NT2/D1 (cell line): ENCODE results near the gene SPOCK1.

Source experiments
- DNase-seq: peaks from one replicate; pipeline ENCODE4 v3.0.0-alpha.2; 2011; ENCODE audit warnings: low read depth, low spot score
- H3K27me3 ChIP-seq: 2 replicates; pipeline ENCODE4 v1.6.0; 2011; ENCODE audit warnings: mild to moderate bottlenecking; ENCODE audit not compliant: insufficient read length, insufficient read depth
- H3K36me3 ChIP-seq: 2 replicates; pipeline ENCODE4 v1.6.1; 2011; ENCODE audit warnings: mild to moderate bottlenecking, low read length, mixed read lengths; ENCODE audit not compliant: insufficient read depth, insufficient read length
- H3K4me1 ChIP-seq: 2 replicates; pipeline ENCODE4 v1.5.1; 2011; ENCODE audit not compliant: insufficient read depth, insufficient read length
- H3K4me3 ChIP-seq: 2 replicates; pipeline ENCODE4 v1.5.1; 2011; ENCODE audit warnings: low read depth; ENCODE audit not compliant: insufficient read length
- H3K9ac ChIP-seq: 2 replicates; pipeline ENCODE4 v1.6.0; 2011; ENCODE audit warnings: low read depth; ENCODE audit not compliant: insufficient read length
- H3K9me3 ChIP-seq: 2 replicates; pipeline ENCODE4 v1.5.1; 2011; ENCODE audit warnings: mild to moderate bottlenecking, low read length; ENCODE audit not compliant: insufficient read depth
- SUZ12 ChIP-seq: IDR thresholded peaks from 2 replicates; pipeline ENCODE4 v1.6.1; 2011; ENCODE audit not compliant: insufficient read length, insufficient read depth; ENCODE audit errors: extremely low read depth
- YY1 ChIP-seq: IDR thresholded peaks from 2 replicates; pipeline ENCODE4 v1.6.1; 2011; ENCODE audit not compliant: insufficient read length, insufficient read depth
- ZNF274 ChIP-seq: IDR thresholded peaks from 2 replicates; pipeline ENCODE4 v1.6.1; 2011; ENCODE audit warnings: mild to moderate bottlenecking, low read depth, low read length

The SPOCK1 gene

GRCh38 chr5:137179203-137179602, 319.9 kb downstream of the SPOCK1 start:
- Histone ChIP-seq H3K36me3 (no peaks in the 10 kb centered on the region), H3K9ac (no peak overlapping the region), H3K9me3 (no peaks in the 10 kb centered on the region), H3K4me1 (peaks cover 2% of the 10 kb centered on the region), H3K4me3 (no peak overlapping the region), H3K27me3 (no peaks in the 10 kb centered on the region)
- no peak for TF ChIP-seq YY1
- no peak for TF ChIP-seq SUZ12
- no peak for TF ChIP-seq ZNF274
- DNase-seq: no peak

- DNase-seq: no peak
Observed at GRCh38 chr5:137176609-137177008, 322.5 kb downstream of the SPOCK1 start.

GRCh38 chr5:137176126-137176525, 323.0 kb downstream of the SPOCK1 start:
- no peak for DNase-seq
- H3K4me3 ChIP-seq: no peak overlapping the region
- H3K9ac ChIP-seq: no peak overlapping the region
- H3K36me3 ChIP-seq: no peaks in the 10 kb centered on the region
- H3K9me3 ChIP-seq: no peaks in the 10 kb centered on the region
- peaks cover 2% of the 10 kb centered on the region for H3K4me1 ChIP-seq
- TF ChIP-seq ZNF274 (no peak), YY1 (no peak), SUZ12 (no peak)
- no peaks in the 10 kb centered on the region for H3K27me3 ChIP-seq

More at GRCh38 chr5:137176609-137177008, 322.5 kb downstream of the SPOCK1 start:
- no peak for TF ChIP-seq SUZ12
- no peak for TF ChIP-seq YY1
- no peak for TF ChIP-seq ZNF274
- Histone ChIP-seq H3K27me3 (no peaks in the 10 kb centered on the region), H3K9ac (no peak overlapping the region), H3K4me1 (peaks cover 2% of the 10 kb centered on the region), H3K9me3 (no peaks in the 10 kb centered on the region), H3K36me3 (no peaks in the 10 kb centered on the region), H3K4me3 (no peak overlapping the region)

GRCh38 chr5:137174196-137174595, 324.9 kb downstream of the SPOCK1 start:
- no peak for DNase-seq
- H3K27me3 ChIP-seq: no peaks in the 10 kb centered on the region
- TF ChIP-seq ZNF274 (no peak), YY1 (no peak), SUZ12 (no peak)
- H3K4me3 ChIP-seq: no peak overlapping the region
- H3K9me3 ChIP-seq: no peaks in the 10 kb centered on the region
- peaks cover 2% of the 10 kb centered on the region for H3K4me1 ChIP-seq
- no peak overlapping the region for H3K9ac ChIP-seq
- H3K36me3 ChIP-seq: no peaks in the 10 kb centered on the region

- H3K4me3 ChIP-seq: no peak overlapping the region
- H3K9me3 ChIP-seq: no peaks in the 10 kb centered on the region
- no peak for DNase-seq
- H3K27me3 ChIP-seq: no peaks in the 10 kb centered on the region
- H3K36me3 ChIP-seq: no peaks in the 10 kb centered on the region
- H3K4me1 ChIP-seq: peaks cover 2% of the 10 kb centered on the region
- H3K9ac ChIP-seq: no peak overlapping the region
- no peak for TF ChIP-seq SUZ12
- no peak for TF ChIP-seq YY1
- TF ChIP-seq ZNF274: no peak
Observed at GRCh38 chr5:137172258-137172657, 326.9 kb downstream of the SPOCK1 start.

GRCh38 chr5:137167187-137167586, 331.9 kb downstream of the SPOCK1 start:
- H3K36me3 ChIP-seq: no peaks in the 10 kb centered on the region
- H3K4me3 ChIP-seq: no peak overlapping the region
- H3K4me1 ChIP-seq: no peaks in the 10 kb centered on the region
- no peaks in the 10 kb centered on the region for H3K9me3 ChIP-seq
- H3K9ac ChIP-seq: no peak overlapping the region
- H3K27me3 ChIP-seq: no peaks in the 10 kb centered on the region
- TF ChIP-seq SUZ12: no peak
- no peak for TF ChIP-seq ZNF274
- no peak for TF ChIP-seq YY1
- no peak for DNase-seq

- Histone ChIP-seq H3K9ac (no peak overlapping the region), H3K9me3 (no peaks in the 10 kb centered on the region), H3K4me3 (no peak overlapping the region), H3K36me3 (no peaks in the 10 kb centered on the region), H3K4me1 (no peaks in the 10 kb centered on the region), H3K27me3 (no peaks in the 10 kb centered on the region)
- no peak for TF ChIP-seq YY1
- no peak for TF ChIP-seq SUZ12
- TF ChIP-seq ZNF274: no peak
- DNase-seq: no peak
Observed at GRCh38 chr5:137164961-137165360, 334.2 kb downstream of the SPOCK1 start.

- Histone ChIP-seq H3K36me3 (no peaks in the 10 kb centered on the region), H3K9me3 (no peaks in the 10 kb centered on the region), H3K27me3 (no peaks in the 10 kb centered on the region), H3K4me3 (no peak overlapping the region), H3K4me1 (no peaks in the 10 kb centered on the region), H3K9ac (no peak overlapping the region)
- no peak for DNase-seq
- TF ChIP-seq SUZ12 (no peak), ZNF274 (no peak), YY1 (no peak)
Observed at GRCh38 chr5:137164536-137164935, 334.6 kb downstream of the SPOCK1 start.
